ENCODE data around the gene CAPN7.

DNA sequence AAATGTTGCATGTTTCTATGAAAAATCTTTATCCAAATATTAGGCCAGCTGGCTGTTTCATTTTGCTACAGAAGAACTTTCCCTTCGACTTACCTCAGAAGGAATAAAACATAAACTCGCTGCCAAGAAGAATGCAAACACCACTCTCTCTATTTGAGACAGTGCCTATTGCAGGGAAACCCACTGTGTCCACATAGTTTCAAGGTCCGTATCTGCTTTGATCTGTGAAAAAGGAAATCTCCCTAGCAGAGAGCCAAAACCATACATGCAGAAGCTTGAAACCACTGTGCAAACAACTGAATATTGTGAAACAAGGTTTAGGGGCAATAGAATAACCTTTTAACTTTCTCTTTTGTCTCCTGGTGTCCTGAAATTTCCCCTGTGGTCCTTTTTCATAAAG is 35.0 kb upstream of the CAPN7 start:
- TF ChIP-seq, protein P1, sequence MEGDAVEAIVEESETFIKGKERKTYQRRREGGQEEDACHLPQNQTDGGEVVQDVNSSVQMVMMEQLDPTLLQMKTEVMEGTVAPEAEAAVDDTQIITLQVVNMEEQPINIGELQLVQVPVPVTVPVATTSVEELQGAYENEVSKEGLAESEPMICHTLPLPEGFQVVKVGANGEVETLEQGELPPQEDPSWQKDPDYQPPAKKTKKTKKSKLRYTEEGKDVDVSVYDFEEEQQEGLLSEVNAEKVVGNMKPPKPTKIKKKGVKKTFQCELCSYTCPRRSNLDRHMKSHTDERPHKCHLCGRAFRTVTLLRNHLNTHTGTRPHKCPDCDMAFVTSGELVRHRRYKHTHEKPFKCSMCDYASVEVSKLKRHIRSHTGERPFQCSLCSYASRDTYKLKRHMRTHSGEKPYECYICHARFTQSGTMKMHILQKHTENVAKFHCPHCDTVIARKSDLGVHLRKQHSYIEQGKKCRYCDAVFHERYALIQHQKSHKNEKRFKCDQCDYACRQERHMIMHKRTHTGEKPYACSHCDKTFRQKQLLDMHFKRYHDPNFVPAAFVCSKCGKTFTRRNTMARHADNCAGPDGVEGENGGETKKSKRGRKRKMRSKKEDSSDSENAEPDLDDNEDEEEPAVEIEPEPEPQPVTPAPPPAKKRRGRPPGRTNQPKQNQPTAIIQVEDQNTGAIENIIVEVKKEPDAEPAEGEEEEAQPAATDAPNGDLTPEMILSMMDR (conservative IDR thresholded peaks at IDR 0.05 in 1 of 2, IDR thresholded peaks at IDR 0.05 in 1 of 2; ENCODE audit: low read depth in 1 of 2, low read length in 2 of 2) = no peak
- no peak for TF ChIP-seq EZH2 (IDR thresholded peaks at IDR 0.05; ENCODE audit: low read length, missing control alignments)

All from fibroblast of lung (primary cell).